Activated naive CD4-positive, alpha-beta T cell treated with anti-CD3 and anti-CD28 coated beads for 36 hours (primary cell): ENCODE data around the gene SLC1A2. TPM values are rescaled to one million over a fixed set of nuclear protein-coding genes. Genes with fewer than 3 reads are reported as not detected.

Source experiments
- CTCF ChIA-PET: fragments of 350-600 bp; sonication (Branson Sonifier 250); formaldehyde crosslinking; loops from one replicate; lab custom pipeline; 2021; ENCODE audit warnings: antibody characterized with exemption; lab: Charles Lee
- DNase-seq: peaks from one replicate; pipeline ENCODE4 v3.0.0-alpha.2; 2020
- H3K27ac Mint-ChIP-seq: one replicate; pipeline ENCODE4 v1.8.0; 2021; ENCODE audit warnings: mild to moderate bottlenecking, mixed read lengths
- H3K27me3 Mint-ChIP-seq: one replicate; pipeline ENCODE4 v1.8.0; 2021; ENCODE audit warnings: low read depth, mixed read lengths
- H3K36me3 Mint-ChIP-seq: one replicate; pipeline ENCODE4 v1.8.0; 2021; ENCODE audit warnings: low read depth, mixed read lengths
- H3K4me1 Mint-ChIP-seq: one replicate; pipeline ENCODE4 v1.8.0; 2021; ENCODE audit warnings: low read depth, mixed read lengths
- H3K4me3 Mint-ChIP-seq: one replicate; pipeline ENCODE4 v1.8.0; 2021; ENCODE audit warnings: mild to moderate bottlenecking, moderate library complexity, mixed read lengths
- H3K9me3 Mint-ChIP-seq: one replicate; pipeline ENCODE4 v1.8.0; 2021; ENCODE audit warnings: mixed read lengths
- intact Hi-C: fragments of 100-400 bp; cut with micrococcal nuclease; formaldehyde crosslinking; loops from one replicate; pipeline ENCODE4 v1.15.1; 2023
- total RNA-seq, 2 experiments: library from RNA; stranded (reverse); gene quantifications; one replicate each; pipeline ENCODE4 v1.2.3, GENCODE V29; 2021

The SLC1A2 gene
- total RNA-seq, 2 experiments from 2014 or later: not detected

DNA sequence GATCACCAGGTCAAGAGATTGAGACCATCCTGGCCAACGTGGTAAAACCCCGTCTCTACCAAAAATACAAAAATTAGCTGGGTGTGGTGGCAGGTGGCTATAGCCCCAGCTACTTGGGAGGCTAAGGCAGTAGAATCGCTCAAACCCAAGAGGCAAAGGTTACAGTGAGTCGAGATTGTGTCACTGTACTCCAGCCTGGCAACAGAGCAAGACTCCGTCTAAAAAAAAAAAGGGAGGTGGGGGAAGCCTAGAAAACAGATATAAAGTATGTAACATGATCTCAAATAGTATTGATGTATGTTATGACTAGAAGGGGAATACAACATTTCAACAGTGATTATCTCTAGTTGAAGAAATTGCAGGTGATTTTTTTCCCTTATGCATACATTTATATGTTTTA lies 61.4 kb downstream of the SLC1A2 start:
- Mint-ChIP-seq H3K4me1 (peaks cover under 1% of the 10 kb centered on the region), H3K4me3 (no peak overlapping the region), H3K36me3 (no peaks in the 10 kb centered on the region), H3K27me3 (no peaks in the 10 kb centered on the region), H3K27ac (no peak overlapping the region), H3K9me3 (no peaks in the 10 kb centered on the region)
- no peak for DNase-seq
- intact Hi-C loops: no loop called here
- CTCF ChIA-PET: interaction anchor here (1.0 kb wide), 1 partner anchor 10 kb away, joined by 3 read pairs; no protein-coding TSS in a partner anchor

DNA sequence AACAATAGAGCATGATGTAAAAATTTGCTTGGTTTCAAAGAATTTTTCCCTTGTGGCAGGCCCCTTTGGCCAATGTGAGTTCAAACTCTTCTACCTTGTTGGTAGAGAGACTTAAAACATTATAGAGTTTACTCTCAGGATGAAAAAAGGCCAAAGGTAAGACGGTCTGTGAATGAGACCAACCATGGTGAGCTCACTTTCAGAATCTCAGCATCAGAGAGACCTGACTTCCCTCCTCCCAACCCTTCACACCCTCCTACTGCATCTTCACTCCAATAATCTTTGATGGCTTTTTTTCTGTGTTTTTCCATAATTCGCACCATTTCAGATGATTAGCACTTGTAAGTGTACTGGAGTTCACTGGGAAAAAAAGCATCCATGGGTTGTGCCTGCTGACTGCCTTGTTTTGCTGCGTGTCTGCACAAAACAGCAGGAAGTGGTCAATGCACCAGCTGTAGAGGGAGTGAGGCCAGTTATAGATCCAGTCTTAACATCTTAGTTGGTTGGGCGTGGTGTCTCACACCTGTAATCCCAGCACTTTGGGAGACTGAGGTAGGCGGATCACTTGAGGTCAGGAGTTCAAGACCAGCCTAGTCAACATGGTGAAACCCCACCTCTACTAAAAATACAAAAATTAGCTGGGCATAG lies 64.1 kb downstream of the SLC1A2 start:
- H3K9me3 Mint-ChIP-seq: no peaks in the 10 kb centered on the region
- no peak for DNase-seq
- peaks cover 8% of the 10 kb centered on the region for H3K4me1 Mint-ChIP-seq
- H3K4me3 Mint-ChIP-seq: no peak overlapping the region
- CTCF ChIA-PET: interaction anchor here (1.4 kb wide), 1 partner anchor 13 kb away, joined by 5 read pairs; no protein-coding TSS in a partner anchor
- H3K36me3 Mint-ChIP-seq: no peaks in the 10 kb centered on the region
- no peaks in the 10 kb centered on the region for H3K27me3 Mint-ChIP-seq
- intact Hi-C loops: no loop called here
- H3K27ac Mint-ChIP-seq: peak overlapping the region; percentile 46

DNA sequence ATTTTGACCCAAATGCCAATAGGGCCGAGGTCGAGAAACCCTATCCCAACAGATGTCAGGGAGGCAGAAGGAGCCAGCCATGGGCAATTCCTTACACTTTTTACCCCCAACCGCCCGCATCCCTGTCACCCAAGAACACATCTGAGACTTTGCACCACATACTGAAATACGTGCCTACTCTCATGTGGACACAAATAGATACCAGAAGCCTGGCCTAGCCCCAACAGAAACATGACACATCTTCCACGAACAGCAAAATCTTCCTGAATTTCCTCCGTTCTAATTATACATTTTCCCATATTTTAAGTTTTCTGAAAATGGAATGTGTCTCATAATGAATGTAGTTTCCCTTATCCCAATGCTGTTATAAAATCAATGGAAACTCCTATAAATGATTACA lies 64.7 kb downstream of the SLC1A2 start:
- Mint-ChIP-seq H3K27me3 (no peaks in the 10 kb centered on the region), H3K9me3 (no peaks in the 10 kb centered on the region), H3K4me1 (peaks cover 14% of the 10 kb centered on the region), H3K36me3 (no peaks in the 10 kb centered on the region), H3K27ac (no peak overlapping the region), H3K4me3 (no peak overlapping the region)
- no peak for DNase-seq
- CTCF ChIA-PET: no interaction called here
- intact Hi-C loops: no loop called here

DNA sequence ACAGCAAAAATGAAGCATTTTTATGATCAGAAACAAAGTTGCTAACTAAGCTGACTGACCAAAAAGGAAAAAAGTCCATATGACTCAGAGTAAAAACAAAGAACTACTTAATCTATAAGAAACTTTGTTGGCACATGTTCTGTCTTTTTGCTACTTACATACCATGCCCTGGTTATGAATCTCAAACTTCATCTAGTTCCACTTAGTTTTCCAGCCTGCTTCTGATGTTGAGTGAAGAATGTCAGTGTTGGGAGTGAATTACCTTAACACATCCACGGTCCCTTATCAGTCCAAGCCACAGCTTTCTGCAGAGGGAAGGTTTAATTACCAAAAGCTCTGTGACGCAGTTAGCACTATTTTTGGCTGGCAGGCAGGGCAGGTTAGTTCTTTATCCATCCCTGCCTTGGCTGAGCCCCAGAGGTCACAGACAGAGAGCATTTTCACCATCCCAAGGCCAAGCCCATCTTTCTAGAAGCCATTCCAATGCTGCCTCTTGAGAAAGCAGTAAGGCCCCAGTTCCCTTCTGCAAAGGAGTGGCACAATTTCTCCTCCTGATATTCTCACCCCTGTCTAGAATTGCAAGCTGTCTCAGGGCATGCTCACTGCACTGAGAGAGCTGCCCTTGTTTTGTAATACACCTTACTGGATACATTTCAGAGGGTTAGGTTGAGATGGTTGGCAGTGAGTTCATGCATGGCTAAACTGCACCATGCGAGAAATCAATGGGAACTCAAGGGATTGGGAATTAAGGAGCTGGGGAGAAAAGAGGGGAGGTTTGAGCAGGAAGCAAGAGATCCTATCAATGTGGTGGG lies 67.1 kb downstream of the SLC1A2 start:
- DNase-seq: no peak
- H3K4me1 Mint-ChIP-seq: peaks cover 28% of the 10 kb centered on the region
- no peaks in the 10 kb centered on the region for H3K36me3 Mint-ChIP-seq
- H3K4me3 Mint-ChIP-seq: no peak overlapping the region
- intact Hi-C loops: no loop called here
- CTCF ChIA-PET: interaction anchor here (1.0 to 2.6 kb wide), 2 partner anchors 13 to 17 kb away, joined by 3 to 8 read pairs; no protein-coding TSS in a partner anchor
- no peaks in the 10 kb centered on the region for H3K27me3 Mint-ChIP-seq
- H3K9me3 Mint-ChIP-seq: no peaks in the 10 kb centered on the region
- H3K27ac Mint-ChIP-seq: no peak overlapping the region

DNA sequence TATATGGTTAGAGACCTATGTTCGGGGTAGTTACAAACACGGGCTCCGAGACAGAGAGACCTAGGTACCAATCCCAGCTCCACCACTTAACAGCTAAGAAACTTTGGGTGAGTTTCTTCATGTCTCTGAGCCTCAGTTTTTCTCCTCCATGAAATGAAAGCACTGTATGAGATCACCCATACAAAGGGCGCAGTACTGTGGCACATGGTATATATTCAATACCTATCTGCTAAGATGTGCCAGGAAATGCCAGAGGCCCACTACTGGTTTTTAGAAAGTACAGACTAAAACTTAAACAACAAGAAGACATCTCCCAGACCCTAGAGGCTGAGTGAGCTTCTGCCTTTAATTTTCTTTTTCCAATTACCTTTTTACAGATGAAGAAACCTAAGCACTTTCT lies 69.5 kb downstream of the SLC1A2 start:
- H3K36me3 Mint-ChIP-seq: no peaks in the 10 kb centered on the region
- peak; percentile 53 for DNase-seq
- H3K27ac Mint-ChIP-seq: peak overlapping the region; percentile 39
- intact Hi-C loops: loop anchor here (1.0 kb wide), 1 partner anchor 13 kb away; no protein-coding TSS in a partner anchor
- no peaks in the 10 kb centered on the region for H3K27me3 Mint-ChIP-seq
- no peaks in the 10 kb centered on the region for H3K9me3 Mint-ChIP-seq
- no peak overlapping the region for H3K4me3 Mint-ChIP-seq
- CTCF ChIA-PET: interaction anchor here (0.5 to 1.3 kb wide), 5 partner anchors 12 to 440 kb away, joined by 3 to 10 read pairs (median 3); no protein-coding TSS in a partner anchor
- peaks cover 39% of the 10 kb centered on the region for H3K4me1 Mint-ChIP-seq

DNA sequence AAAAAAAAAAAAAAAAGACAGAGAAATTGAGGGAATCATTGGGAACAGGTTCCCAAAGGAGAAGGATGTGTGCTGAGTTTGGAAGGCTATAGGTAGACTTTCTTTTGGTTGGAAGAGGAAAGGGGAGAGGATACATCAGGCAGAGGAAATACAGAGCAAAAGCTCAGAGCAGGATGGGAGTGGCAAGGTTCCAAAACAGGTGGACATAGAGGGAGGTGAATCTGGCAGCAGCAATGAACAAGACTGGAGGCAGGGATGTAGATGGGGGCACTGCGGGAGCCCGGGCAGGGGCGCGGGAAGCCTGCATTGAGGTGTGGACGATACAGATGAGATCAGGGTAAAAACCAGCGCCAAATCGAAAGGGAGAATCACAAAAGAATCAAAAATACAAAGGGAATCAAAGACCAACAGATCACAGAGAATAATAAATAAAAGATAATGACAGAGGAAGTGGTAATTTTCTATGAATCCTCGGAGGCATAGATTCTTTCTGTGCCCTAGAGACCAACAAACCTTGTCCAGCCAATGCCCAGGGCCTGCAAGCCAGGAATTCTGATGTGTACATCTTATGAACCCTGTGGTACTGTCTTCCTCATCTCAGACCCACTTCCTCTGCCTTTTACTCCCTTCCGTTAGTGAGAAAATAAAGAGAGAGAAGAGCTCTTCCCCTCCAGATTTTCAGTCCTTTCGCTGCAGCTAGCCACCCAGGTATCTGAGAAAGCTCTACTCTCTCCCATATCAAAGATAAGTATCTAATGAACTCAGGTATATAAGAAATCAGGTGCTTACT lies 70.3 kb downstream of the SLC1A2 start:
- Mint-ChIP-seq H3K4me3 (peak overlapping the region; percentile 46), H3K36me3 (no peaks in the 10 kb centered on the region), H3K27ac (peak overlapping the region; percentile 57), H3K9me3 (no peaks in the 10 kb centered on the region), H3K4me1 (peaks cover 47% of the 10 kb centered on the region), H3K27me3 (no peaks in the 10 kb centered on the region)
- intact Hi-C loops: no loop called here
- no peak for DNase-seq
- CTCF ChIA-PET: interaction anchor here (0.6 to 1.3 kb wide), 4 partner anchors 11 to 318 kb away, joined by 3 to 10 read pairs (median 4); no protein-coding TSS in a partner anchor

DNA sequence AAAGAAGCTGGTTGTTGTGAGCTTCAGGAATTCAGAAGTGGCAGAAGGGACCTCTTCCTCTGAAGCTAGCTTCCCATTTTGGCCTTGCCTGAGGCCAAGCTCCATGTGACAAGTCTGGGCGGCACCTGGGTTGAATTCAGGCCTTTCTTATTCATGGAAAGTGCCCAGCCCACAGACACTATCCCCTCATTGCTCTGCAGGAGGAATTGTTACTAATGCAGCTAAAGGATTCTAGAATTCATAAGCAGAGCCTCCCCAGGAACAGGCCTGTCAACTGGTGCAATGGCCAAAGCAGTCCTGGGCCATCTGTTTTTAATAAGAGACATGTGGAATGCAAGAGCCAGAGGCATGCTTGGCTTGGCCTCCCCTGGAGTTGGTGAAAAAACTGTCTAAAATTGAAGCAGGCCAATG lies 71.4 kb downstream of the SLC1A2 start:
- DNase-seq: no peak
- H3K36me3 Mint-ChIP-seq: no peaks in the 10 kb centered on the region
- CTCF ChIA-PET: interaction anchor here (0.6 to 0.7 kb wide), 2 partner anchors 111 to 836 kb away, joined by 3 to 4 read pairs; no protein-coding TSS in a partner anchor
- peaks cover 59% of the 10 kb centered on the region for H3K4me1 Mint-ChIP-seq
- no peaks in the 10 kb centered on the region for H3K27me3 Mint-ChIP-seq
- no peak overlapping the region for H3K4me3 Mint-ChIP-seq
- H3K27ac Mint-ChIP-seq: no peak overlapping the region
- H3K9me3 Mint-ChIP-seq: no peaks in the 10 kb centered on the region
- intact Hi-C loops: no loop called here

DNA sequence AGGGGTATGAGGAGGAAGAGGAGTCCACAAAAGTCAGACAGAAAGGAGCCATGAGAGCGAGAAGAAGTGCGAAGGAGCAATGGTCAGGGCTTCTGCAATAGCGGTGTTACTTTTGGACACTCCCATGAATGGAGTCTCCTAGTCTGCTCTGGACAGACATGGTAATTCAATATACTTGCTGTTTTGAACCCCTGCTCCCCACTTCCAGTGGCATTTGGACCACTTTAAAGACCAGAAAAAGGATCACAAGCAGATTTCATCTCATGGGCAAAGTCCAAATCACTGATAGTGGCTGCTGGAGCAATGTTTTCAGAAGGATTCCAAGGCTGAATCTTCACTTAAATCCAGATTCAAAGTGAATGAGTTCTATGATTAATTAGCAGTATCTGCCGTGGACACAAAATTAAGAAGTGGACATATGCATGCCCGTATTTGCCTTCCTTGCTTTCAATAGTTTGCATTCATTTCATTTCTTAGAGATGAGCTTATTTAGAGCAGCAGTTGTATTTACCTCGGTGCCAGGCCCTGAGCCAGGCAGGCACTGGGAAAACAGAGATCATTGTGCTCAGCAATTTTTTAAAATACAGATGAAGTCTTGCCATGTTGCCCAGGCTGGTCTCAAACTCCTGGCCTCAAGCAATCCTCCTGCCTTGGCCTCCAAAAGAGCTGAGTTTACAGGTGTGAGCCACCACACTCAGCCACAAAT lies 72.0 kb downstream of the SLC1A2 start:
- Mint-ChIP-seq H3K4me1 (peaks cover 64% of the 10 kb centered on the region), H3K4me3 (no peak overlapping the region), H3K36me3 (no peaks in the 10 kb centered on the region), H3K9me3 (no peaks in the 10 kb centered on the region), H3K27me3 (no peaks in the 10 kb centered on the region), H3K27ac (no peak overlapping the region)
- DNase-seq: no peak
- intact Hi-C loops: no loop called here
- CTCF ChIA-PET: interaction anchor here (0.5 to 0.7 kb wide), 3 partner anchors 13 to 835 kb away, joined by 3 to 4 read pairs (median 3); no protein-coding TSS in a partner anchor

DNA sequence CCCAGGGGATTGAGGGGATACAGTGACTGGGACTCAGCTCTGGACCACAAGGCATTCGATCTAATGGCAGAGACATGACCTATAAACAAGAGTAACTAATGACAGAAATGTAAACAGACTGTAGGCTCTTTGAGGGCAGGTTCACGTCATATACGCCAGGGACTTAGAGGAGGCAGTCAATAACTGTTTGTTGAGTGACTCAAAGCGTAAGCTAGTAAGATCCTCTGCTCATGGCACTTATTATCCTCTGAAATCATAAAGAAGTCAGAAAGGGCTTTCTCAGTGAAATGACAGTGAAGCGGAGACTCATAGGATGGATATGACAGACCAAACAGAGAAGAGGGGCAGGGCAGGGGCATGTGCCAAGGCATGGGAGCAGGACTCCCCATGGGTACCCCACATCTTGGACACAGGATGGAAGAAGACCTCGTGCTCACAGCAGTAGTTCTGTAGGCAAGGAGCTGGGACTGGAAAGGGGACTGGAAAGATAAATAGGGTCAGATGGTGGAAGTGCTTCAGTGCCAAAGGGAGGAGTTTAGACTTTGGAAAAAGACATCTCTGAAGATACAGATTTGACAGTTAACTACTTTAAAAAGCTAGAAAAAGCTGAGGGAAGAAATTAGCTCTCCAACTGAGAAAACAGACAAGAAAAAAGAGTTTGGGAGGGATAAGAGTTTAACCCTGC lies 72.7 kb downstream of the SLC1A2 start:
- intact Hi-C loops: no loop called here
- no peak for DNase-seq
- no peak overlapping the region for H3K4me3 Mint-ChIP-seq
- no peaks in the 10 kb centered on the region for H3K27me3 Mint-ChIP-seq
- no peaks in the 10 kb centered on the region for H3K9me3 Mint-ChIP-seq
- H3K27ac Mint-ChIP-seq: no peak overlapping the region
- CTCF ChIA-PET: interaction anchor here (0.5 to 1.6 kb wide), 3 partner anchors 10 to 68 kb away, joined by 3 to 5 read pairs (median 3); no protein-coding TSS in a partner anchor
- H3K36me3 Mint-ChIP-seq: no peaks in the 10 kb centered on the region
- peaks cover 67% of the 10 kb centered on the region for H3K4me1 Mint-ChIP-seq

DNA sequence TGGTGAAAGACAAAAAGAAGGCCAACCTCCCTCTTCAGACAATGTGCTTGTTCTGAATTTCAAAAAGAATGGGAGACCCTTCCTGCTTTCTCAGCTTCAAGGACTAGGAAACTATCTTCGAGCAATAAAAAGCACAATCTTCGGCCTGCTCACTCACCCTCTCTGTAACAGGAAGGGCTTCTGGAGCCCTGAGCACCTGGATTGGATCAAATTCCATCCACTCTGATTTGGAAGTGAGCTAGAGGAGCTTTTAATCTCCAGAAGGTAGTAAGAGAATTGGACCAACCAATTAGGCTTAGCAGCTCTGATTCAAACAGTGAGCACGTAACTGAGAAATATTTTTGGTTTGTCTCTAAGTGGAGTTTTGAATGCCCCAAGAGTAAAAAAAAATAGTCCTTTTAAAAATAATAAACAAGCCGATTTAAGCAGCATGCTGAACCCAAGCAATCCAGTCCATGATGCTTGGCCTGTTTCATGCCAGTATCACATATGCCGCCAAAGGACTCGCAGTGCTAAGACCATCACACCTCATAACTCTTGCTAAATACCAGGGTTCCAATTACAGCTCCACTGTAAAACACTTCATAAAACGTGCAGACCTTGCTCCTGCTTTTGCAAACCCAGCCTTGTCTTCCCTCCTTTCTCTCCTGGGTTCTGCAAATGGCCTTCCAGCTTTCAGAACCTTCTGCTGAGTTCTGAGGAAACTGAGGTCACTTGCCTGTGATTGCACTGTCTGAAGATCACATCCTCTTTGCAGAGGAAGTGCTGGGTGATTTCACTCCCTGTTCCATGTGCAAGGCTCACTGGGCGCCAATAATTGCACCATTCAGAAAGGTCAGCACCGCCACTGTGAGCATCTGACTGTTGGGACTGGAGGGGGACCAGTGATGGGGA lies 74.4 kb downstream of the SLC1A2 start:
- Mint-ChIP-seq H3K4me3 (no peak overlapping the region), H3K36me3 (no peaks in the 10 kb centered on the region), H3K27me3 (no peaks in the 10 kb centered on the region), H3K4me1 (peaks cover 58% of the 10 kb centered on the region), H3K27ac (no peak overlapping the region), H3K9me3 (no peaks in the 10 kb centered on the region)
- DNase-seq: peak; percentile 17
- intact Hi-C loops: no loop called here
- CTCF ChIA-PET: interaction anchor here (0.6 to 1.6 kb wide), 5 partner anchors 8 to 899 kb away, joined by 3 to 5 read pairs (median 3); no protein-coding TSS in a partner anchor
